Upper lobe of left lung (tissue), 6 donors: Measurements from ENCODE around the gene PSPH. TPM values are rescaled to one million over a fixed set of nuclear protein-coding genes. Genes with fewer than 3 reads are reported as not detected.
A peak's percentile ranks its signal among the peaks of the same experiment; 100 is the strongest.
"Not testable (repeated sequence)": the region's sequence is repeated elsewhere in the genome, so short reads cannot be mapped to it uniquely, and the experiment has no call there.

Source experiments
- ATAC-seq, 2 donors: fragments of 200-7000 bp; cut with Tn5 transposase; one replicate each; pipeline ENCODE4 v1.9.1; 2022; ENCODE audit warnings: mild to moderate bottlenecking in 2 of 2, moderate library complexity in 2 of 2; ENCODE audit not compliant: low FRiP score in 2 of 2
- DNase-seq, 2 donors: peaks; one replicate each; pipeline ENCODE4 v3.0.0-alpha.2; 2019 to 2020
- H3K27ac ChIP-seq, 4 donors: fragments of 200-600 bp; sonication (generic); one replicate each; pipeline ENCODE4 v1.5.1; 2016 to 2019
- H3K27me3 ChIP-seq, 4 donors: fragments of 200-600 bp; sonication (generic); one replicate each; pipeline ENCODE4 v1.5.1; 2017 to 2019
- H3K36me3 ChIP-seq, 4 donors: fragments of 200-600 bp; sonication (generic); one replicate each; pipeline ENCODE4 v1.5.1; 2016 to 2019
- H3K4me1 ChIP-seq, 4 donors: fragments of 200-600 bp; sonication (generic); one replicate each; pipeline ENCODE4 v1.5.1; 2018 to 2019
- H3K4me3 ChIP-seq, 4 donors: fragments of 200-600 bp; sonication (generic); one replicate each; pipeline ENCODE4 v1.5.1; 2017 to 2019; ENCODE audit warnings: mild to moderate bottlenecking in 2 of 4, moderate library complexity in 1 of 4
- H3K9me3 ChIP-seq, 4 donors: fragments of 200-600 bp; sonication (generic); one replicate each; pipeline ENCODE4 v1.5.1; 2018 to 2019
- CTCF ChIP-seq, 6 experiments: fragments of 450-650 bp in 4 of 6; fragments of 200-600 bp in 2 of 6; sonication (generic) in 2 of 6; IDR thresholded peaks; one replicate each; pipeline ENCODE4 v1.5.1; 2016 to 2019; ENCODE audit warnings: antibody characterized with exemption in 6 of 6
- EP300 ChIP-seq, 4 donors: sonication (generic); formaldehyde crosslinking; IDR thresholded peaks; one replicate each; pipeline ENCODE4 v1.5.1; 2017; ENCODE audit warnings: antibody characterized with exemption in 4 of 4, control low read depth in 2 of 4
- POLR2A ChIP-seq, 4 donors: fragments of 450-650 bp; IDR thresholded peaks; one replicate each; pipeline ENCODE4 v1.5.1; 2016 to 2017; ENCODE audit warnings: antibody characterized with exemption in 4 of 4, mild to moderate bottlenecking in 2 of 4
- POLR2AphosphoS5 ChIP-seq, 2 donors: sonication (generic); formaldehyde crosslinking; IDR thresholded peaks; one replicate each; pipeline ENCODE4 v1.5.1; 2017; ENCODE audit warnings: antibody characterized with exemption in 2 of 2
- WGBS, 2 donors: methylation state at CpG; one replicate each; pipeline ENCODE4 v1.1.5; 2017 to 2018; 5-methylcytosine and 5-hydroxymethylcytosine counted together
- total RNA-seq, 6 donors: library from RNA; depleted of rRNA in 4 of 6; stranded (reverse); fragments of >200 nt in 4 of 6; gene quantifications; one replicate each; pipeline versions ENCODE4 v1.1.0 to v1.2.1, GENCODE V29; 2016 to 2021
- donor health status: DM: no; HTN: no; CAD: no; lungs with moderate emphysema.
- donor health status: DM: no; HTN: yes; CAD: no; lungs with severe emphysema.

PSPH gene
- total RNA-seq, 6 donors from 2014 or later, result 6.8 to 18.9 (median 13.5) TPM

DNA sequence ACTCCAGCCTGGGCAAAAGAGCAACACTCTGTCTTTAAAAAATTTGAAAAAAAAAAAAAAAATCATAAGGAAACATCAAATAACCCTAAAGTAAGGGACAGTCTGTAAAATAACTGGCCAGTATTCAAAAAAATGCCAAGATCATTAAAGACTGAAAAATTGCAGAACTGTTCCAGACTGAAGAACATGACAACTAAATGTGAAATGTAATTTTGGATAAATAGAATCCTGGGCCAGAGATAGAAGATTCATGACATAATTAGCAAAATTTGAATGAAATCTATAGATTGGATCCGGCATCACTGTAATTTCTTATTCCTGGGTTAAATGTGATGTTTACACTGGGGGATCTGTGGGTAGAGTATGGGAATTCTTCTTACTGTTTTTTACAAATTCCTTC, 3.0 kb downstream of the PSPH start:
- 87 to 94% methylated on average over 1 of the region's 1 CpG for WGBS, 2 donors
- DNase-seq, result no peak
- TF ChIP-seq EP300 (IDR thresholded peaks at IDR 0.05) (no peak), POLR2A (IDR thresholded peaks at IDR 0.05) (no peak), POLR2AphosphoS5 (IDR thresholded peaks at IDR 0.05) (no peak), CTCF (IDR thresholded peaks at IDR 0.05) (no peak)
- peak overlapping the region in 3 of 4 donors; percentile 36 to 72 (median 36) for H3K27ac ChIP-seq
- peaks cover 26 to 52% (median 33%) of the 10 kb centered on the region in 4 donors for H3K4me1 ChIP-seq
- no peaks in the 10 kb centered on the region for H3K27me3 ChIP-seq
- H3K4me3 ChIP-seq, result no peak overlapping the region
- ATAC-seq, result no peak
- peaks cover 0 to 6% (median 3%) of the 10 kb centered on the region in 4 donors for H3K36me3 ChIP-seq
- no peaks in the 10 kb centered on the region for H3K9me3 ChIP-seq

DNA sequence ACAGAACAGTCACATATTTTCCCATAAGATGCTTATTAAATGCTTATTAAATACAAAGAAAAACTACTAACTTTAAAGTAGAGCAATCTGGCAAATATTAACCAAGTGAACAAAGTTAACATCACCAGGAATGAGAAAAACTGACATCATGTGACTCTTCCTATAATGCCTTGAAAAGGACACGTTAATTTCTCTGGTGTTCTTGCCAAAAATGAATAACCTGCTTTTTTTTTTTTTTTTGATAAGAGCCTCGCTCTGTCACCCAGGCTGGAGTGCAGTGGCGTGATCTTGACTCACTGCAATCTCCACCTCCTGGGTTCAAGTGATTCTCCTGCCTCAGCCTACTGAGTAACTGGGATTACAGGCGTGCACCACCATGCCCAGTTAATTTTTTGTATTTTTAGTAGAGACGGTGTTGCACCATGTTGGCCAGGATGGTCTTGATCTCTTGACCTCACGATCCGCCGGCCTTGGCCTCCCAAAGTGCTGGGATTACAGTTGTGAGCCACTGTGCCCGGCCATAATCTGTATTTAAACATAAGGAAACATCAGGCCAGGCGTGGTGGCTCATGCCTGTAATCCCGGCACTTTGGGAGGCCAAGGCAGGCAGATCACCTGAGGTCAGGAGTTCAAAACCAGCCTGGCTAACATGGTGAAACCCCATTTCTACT, 3.7 kb downstream of the PSPH start:
- H3K36me3 ChIP-seq, ATAC-seq, DNase-seq, H3K4me3 ChIP-seq, H3K9me3 ChIP-seq, H3K27me3 ChIP-seq: not testable (repeated sequence)
- 82 to 84% methylated on average over 11 of the region's 11 CpGs for WGBS, 2 donors
- Histone ChIP-seq H3K4me1 (peaks cover 23 to 46% (median 28%) of the 10 kb centered on the region in 4 donors), H3K27ac (peak overlapping the region in 3 of 4 donors; percentile 36 to 76 (median 72))

- 34 to 41% methylated on average over 5 of the region's 5 CpGs for WGBS, 2 donors
- no peaks in the 10 kb centered on the region for H3K27me3 ChIP-seq
- peak overlapping the region; percentile 36 to 76 (median 64) for H3K27ac ChIP-seq
- H3K4me1 ChIP-seq, result peaks cover 19 to 41% (median 23%) of the 10 kb centered on the region in 4 donors
- H3K36me3 ChIP-seq, result no peaks in the 10 kb centered on the region
- no peaks in the 10 kb centered on the region for H3K9me3 ChIP-seq
- H3K4me3 ChIP-seq, result no peak overlapping the region
- ATAC-seq, result no peak
- DNase-seq, result no peak
- TF ChIP-seq CTCF (IDR thresholded peaks at IDR 0.05) (no peak), EP300 (IDR thresholded peaks at IDR 0.05) (no peak), POLR2AphosphoS5 (IDR thresholded peaks at IDR 0.05) (no peak), POLR2A (IDR thresholded peaks at IDR 0.05) (no peak)
Measured at GRCh38 chr7:56046721-56047445, 4.4 kb downstream of the PSPH start.

DNA sequence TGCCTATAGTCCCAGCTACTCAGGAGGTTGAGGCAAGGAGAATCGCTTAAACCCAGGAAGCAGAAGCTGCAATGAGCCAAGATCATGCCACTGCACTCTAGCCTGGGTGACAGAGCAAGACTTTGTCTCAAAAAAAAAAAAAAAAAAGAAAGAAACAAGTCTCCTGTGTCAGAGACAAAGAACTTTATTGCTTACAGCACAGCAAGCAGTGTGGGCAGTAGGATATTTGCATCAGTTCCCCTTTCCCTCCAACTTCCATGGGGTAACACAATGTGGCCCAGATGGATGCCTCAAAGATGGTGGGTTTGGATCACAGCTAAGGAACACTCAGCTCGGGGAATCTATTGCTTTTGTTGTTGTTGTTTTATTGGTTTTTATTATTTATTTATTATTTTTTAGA, 5.5 kb downstream of the PSPH start:
- not testable (repeated sequence) for H3K4me3 ChIP-seq, H3K27me3 ChIP-seq, ATAC-seq, H3K9me3 ChIP-seq, H3K36me3 ChIP-seq, DNase-seq
- Histone ChIP-seq H3K4me1 (peaks cover 18 to 38% (median 23%) of the 10 kb centered on the region in 4 donors), H3K27ac (peak overlapping the region in 3 of 4 donors; percentile 34 to 76 (median 72))
- 79 to 94% methylated on average over 2 of the region's 2 CpGs for WGBS, 2 donors

- Histone ChIP-seq H3K27me3 (no peaks in the 10 kb centered on the region), H3K4me1 (no peaks in the 10 kb centered on the region), H3K9me3 (no peaks in the 10 kb centered on the region), H3K4me3 (no peak overlapping the region), H3K36me3 (no peaks in the 10 kb centered on the region), H3K27ac (no peak overlapping the region)
- ATAC-seq (no peak), DNase-seq (no peak)
- WGBS, 2 donors, result 75 to 86% methylated on average over 3 of the region's 3 CpGs
- TF ChIP-seq CTCF (IDR thresholded peaks at IDR 0.05) (no peak), POLR2A (IDR thresholded peaks at IDR 0.05) (no peak), POLR2AphosphoS5 (IDR thresholded peaks at IDR 0.05) (no peak), EP300 (IDR thresholded peaks at IDR 0.05) (no peak)
Measured at GRCh38 chr7:56040730-56041129, 10.5 kb downstream of the PSPH start.
